Measurements from ENCODE around the gene CDH16.
"Not testable (repeated sequence)": the region's sequence is repeated elsewhere in the genome, so short reads cannot be mapped to it uniquely, and the experiment has no call there.

Gene CDH16

DNA sequence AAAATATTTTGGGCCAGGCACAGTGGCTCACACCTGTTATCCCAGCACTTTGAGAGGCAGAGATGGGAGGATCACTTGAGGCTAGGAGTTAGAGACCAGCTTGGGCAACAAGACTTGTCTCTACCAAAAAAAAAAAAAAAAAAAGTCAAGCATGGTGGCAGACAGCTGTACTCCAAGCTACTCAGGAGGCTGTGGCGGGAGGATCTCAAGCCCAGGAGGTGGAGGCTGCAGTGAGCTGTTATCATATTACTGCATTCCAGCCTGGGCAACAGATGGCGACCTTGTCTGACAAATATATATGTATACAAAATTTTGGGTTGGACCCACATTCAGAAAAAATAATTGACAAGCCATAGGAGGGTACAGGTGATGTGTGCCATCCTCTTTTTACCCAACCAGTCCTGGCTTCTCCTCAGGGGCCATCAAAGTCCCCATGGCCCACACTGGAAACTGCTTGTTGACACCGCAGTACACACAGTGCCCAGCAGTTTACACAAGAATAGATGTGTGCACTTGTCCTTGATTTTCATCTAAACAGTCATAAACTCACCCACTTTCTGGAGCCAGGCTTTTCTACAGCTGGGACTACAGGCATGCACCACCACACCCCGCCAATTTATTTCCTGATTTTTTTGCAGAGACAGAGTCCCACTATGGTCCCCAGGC is 18.3 kb upstream of the CDH16 start:
- no peak for DNase-seq
- Histone ChIP-seq H3K36me3 (replicated peaks) (peaks cover 18% of the 10 kb centered on the region), H3K27ac (no peak overlapping the region), H3K27me3 (replicated peaks) (no peaks in the 10 kb centered on the region), H3K4me3 (ENCODE audit: low read depth, low read length) (no peak overlapping the region)
- no peak for TF ChIP-seq CTCF (IDR thresholded peaks at IDR 0.05; ENCODE audit: low read depth, low read length, missing control alignments)
- in situ Hi-C loops (cut with HindIII; ENCODE audit: low pct_ligation_motif_present, low sequenced_read_pairs): no loop called here

- H3K36me3 ChIP-seq (replicated peaks): peaks cover 12% of the 10 kb centered on the region
- H3K27ac ChIP-seq: no peak overlapping the region
- DNase-seq: no peak
- no peak overlapping the region for H3K4me3 ChIP-seq (ENCODE audit: low read depth, low read length)
- no peak for TF ChIP-seq CTCF (IDR thresholded peaks at IDR 0.05; ENCODE audit: low read depth, low read length, missing control alignments)
- no peaks in the 10 kb centered on the region for H3K27me3 ChIP-seq (replicated peaks)
- in situ Hi-C loops (cut with HindIII; ENCODE audit: low pct_ligation_motif_present, low sequenced_read_pairs): no loop called here
Observed at GRCh38 chr16:66936462-66936861, 17.8 kb upstream of the CDH16 start.

- no peak for DNase-seq
- Histone ChIP-seq H3K27ac (peak within 1 kb of the TSS; percentile 74), H3K4me3 (ENCODE audit: low read depth, low read length) (peak within 1 kb of the TSS; percentile 96), H3K27me3 (replicated peaks) (no peaks in the 10 kb centered on the region), H3K36me3 (replicated peaks) (peaks cover 2% of the 10 kb centered on the region)
- in situ Hi-C loops (cut with HindIII; ENCODE audit: low pct_ligation_motif_present, low sequenced_read_pairs): no loop called here
- TF ChIP-seq CTCF (IDR thresholded peaks at IDR 0.05; ENCODE audit: low read depth, low read length, missing control alignments): no peak
Observed at GRCh38 chr16:66935314-66936011, 16.8 kb upstream of the CDH16 start, which contains the start of gene CES2. Gene CES2, plus strand, starts transcription at chr16:66935516. Its CDS starts 120 bp downstream, at chr16:66935636.

- in situ Hi-C loops (cut with HindIII; ENCODE audit: low pct_ligation_motif_present, low sequenced_read_pairs); H3K27me3 ChIP-seq (replicated peaks); DNase-seq; H3K36me3 ChIP-seq (replicated peaks): not testable (repeated sequence)
- Histone ChIP-seq H3K4me3 (ENCODE audit: low read depth, low read length) (peak overlapping the region; percentile 96), H3K27ac (peak overlapping the region; percentile 74)
Observed at GRCh38 chr16:66934839-66935313, 16.2 kb upstream of the CDH16 start.

DNA sequence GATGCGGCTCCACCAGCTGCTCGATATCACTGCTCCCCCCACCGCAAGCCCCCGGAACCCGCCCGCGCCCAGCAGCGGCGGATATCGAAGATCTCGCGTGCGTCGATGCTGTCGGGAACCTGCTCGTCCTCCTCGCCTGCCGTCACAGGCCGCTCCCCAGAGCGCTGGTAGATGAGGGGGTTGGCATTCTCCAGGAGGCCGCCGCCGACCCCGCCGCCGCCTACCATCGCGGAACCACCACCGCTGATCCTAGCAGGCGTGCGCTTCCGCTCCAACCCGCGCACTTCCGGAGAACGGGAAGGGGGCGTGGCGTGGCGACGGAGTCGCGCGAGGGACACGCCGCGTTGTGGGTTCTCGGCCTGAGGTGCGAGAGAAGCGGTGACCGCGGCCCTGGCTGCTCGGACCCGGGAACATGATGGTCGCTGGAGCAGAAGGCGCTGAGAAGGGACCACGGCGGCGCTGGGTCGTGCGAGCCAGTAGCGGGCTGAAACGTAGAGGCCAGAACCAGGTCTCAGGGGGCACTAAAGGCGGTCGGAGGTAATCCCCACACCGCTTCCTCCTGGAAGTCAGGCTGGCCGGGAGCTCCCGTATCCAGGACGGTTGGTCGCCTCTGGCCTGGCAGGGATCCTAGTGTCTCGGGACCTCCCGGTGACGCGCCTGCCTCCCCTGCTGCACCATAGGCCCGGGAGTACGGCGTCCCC is 15.6 kb upstream of the CDH16 start, which contains the start of gene CIAO2B:
Gene CIAO2B (minus strand): TSS at position 265 of the 701 bp plus-strand sequence. CDS start 38 bp downstream, at position 227.
- in situ Hi-C loops (cut with HindIII; ENCODE audit: low pct_ligation_motif_present, low sequenced_read_pairs): no loop called here
- Histone ChIP-seq H3K36me3 (replicated peaks) (no peaks in the 10 kb centered on the region), H3K27ac (peak within 1 kb of the TSS; percentile 74), H3K4me3 (ENCODE audit: low read depth, low read length) (peak within 1 kb of the TSS; percentile 96), H3K27me3 (replicated peaks) (no peaks in the 10 kb centered on the region)
- DNase-seq: peak; percentile 77
- TF ChIP-seq CTCF (IDR thresholded peaks at IDR 0.05; ENCODE audit: low read depth, low read length, missing control alignments): no peak

GRCh38 chr16:66933776-66934137 is 15.1 kb upstream of the CDH16 start:
- no peak for TF ChIP-seq CTCF (IDR thresholded peaks at IDR 0.05; ENCODE audit: low read depth, low read length, missing control alignments)
- Histone ChIP-seq H3K36me3 (replicated peaks) (no peaks in the 10 kb centered on the region), H3K27ac (peak overlapping the region; percentile 74), H3K27me3 (replicated peaks) (no peaks in the 10 kb centered on the region), H3K4me3 (ENCODE audit: low read depth, low read length) (peak overlapping the region; percentile 96)
- in situ Hi-C loops (cut with HindIII; ENCODE audit: low pct_ligation_motif_present, low sequenced_read_pairs): no loop called here
- DNase-seq: no peak
